ENCODE results near the gene RAG1. TPM values are rescaled to one million over a fixed set of nuclear protein-coding genes. Genes with fewer than 3 reads are reported as not detected.

RAG1 gene
- total RNA-seq, 1 donor from 2014 or later = 0.91 TPM

- Mint-ChIP-seq H3K27ac (ENCODE audit: unreplicated experiment) (no peak within 1 kb of the TSS), H3K27me3 (ENCODE audit: low read depth) (peaks cover 2% of the 10 kb centered on the region), H3K36me3 (ENCODE audit: low read depth) (no peaks in the 10 kb centered on the region), H3K4me1 (peaks cover 15% of the 10 kb centered on the region), H3K9me3 (peaks cover 3% of the 10 kb centered on the region), H3K4me3 (peak within 1 kb of the TSS; percentile 66)
- DNase-seq (ENCODE audit: low read depth, low spot score) = no peak
- no peak for TF ChIP-seq CTCF (conservative IDR thresholded peaks at IDR 0.05)
Observed at GRCh38 chr11:36598051-36598450, 30.2 kb downstream of the RAG1 start, which contains the start of gene RAG2. TSS of gene RAG2 (minus strand) at chr11:36598236. CDS start at chr11:36594168, 4,068 bp downstream.

DNA sequence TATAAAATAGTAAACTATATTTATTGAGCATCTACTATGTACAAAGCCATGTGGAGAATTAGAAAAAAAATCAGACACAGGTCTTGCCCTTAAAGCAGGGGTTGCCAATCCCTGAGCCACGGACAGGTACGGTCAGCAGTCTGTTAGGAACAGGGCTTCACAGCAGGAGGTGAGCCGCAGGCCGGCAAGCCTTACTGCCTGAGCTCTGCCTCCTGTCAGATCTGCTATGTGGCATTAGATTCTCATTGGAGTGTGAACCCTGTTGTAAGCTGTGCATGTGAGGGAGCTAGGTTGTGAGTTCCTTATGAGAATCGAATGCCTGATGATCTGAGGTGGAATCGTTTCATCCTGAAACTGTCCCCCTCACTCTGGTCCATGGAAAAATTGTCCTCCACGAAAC lies 32.4 kb downstream of the RAG1 start:
- Mint-ChIP-seq H3K4me3 (no peak overlapping the region), H3K9me3 (no peaks in the 10 kb centered on the region), H3K4me1 (peaks cover 5% of the 10 kb centered on the region), H3K36me3 (ENCODE audit: low read depth) (no peaks in the 10 kb centered on the region), H3K27ac (ENCODE audit: unreplicated experiment) (no peak overlapping the region), H3K27me3 (ENCODE audit: low read depth) (no peaks in the 10 kb centered on the region)
- DNase-seq (ENCODE audit: low read depth, low spot score) = no peak
- no peak for TF ChIP-seq CTCF (conservative IDR thresholded peaks at IDR 0.05)

GRCh38 chr11:36601155-36601554 lies 33.3 kb downstream of the RAG1 start:
- Mint-ChIP-seq H3K36me3 (ENCODE audit: low read depth) (no peaks in the 10 kb centered on the region), H3K4me3 (no peak overlapping the region), H3K9me3 (no peaks in the 10 kb centered on the region), H3K27ac (ENCODE audit: unreplicated experiment) (no peak overlapping the region), H3K27me3 (ENCODE audit: low read depth) (no peaks in the 10 kb centered on the region), H3K4me1 (no peaks in the 10 kb centered on the region)
- no peak for DNase-seq (ENCODE audit: low read depth, low spot score)
- no peak for TF ChIP-seq CTCF (conservative IDR thresholded peaks at IDR 0.05)

DNA sequence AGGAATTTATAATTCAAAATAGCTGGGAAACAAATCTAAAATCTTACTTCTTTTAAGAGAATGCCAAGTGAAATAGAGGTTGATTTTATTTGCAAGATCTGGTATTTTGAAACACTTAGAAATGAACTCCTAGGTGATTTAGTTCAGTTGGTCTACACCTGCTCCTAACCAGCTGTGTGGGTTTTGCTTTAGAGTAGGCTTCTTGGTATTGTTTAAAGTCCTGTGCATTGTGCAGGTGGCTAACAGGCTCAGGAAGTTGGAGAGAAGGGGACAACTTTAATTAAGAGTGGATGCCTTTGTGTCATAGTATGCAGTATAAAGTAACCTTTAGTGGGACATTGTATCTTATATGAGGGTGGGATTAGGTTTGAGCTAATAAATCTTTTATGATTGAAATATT lies 34.3 kb downstream of the RAG1 start:
- Mint-ChIP-seq H3K27me3 (ENCODE audit: low read depth) (no peaks in the 10 kb centered on the region), H3K36me3 (ENCODE audit: low read depth) (no peaks in the 10 kb centered on the region), H3K27ac (ENCODE audit: unreplicated experiment) (no peak overlapping the region), H3K9me3 (no peaks in the 10 kb centered on the region), H3K4me1 (no peaks in the 10 kb centered on the region), H3K4me3 (no peak overlapping the region)
- TF ChIP-seq CTCF (conservative IDR thresholded peaks at IDR 0.05) = no peak
- no peak for DNase-seq (ENCODE audit: low read depth, low spot score)

- Mint-ChIP-seq H3K27me3 (ENCODE audit: low read depth) (no peaks in the 10 kb centered on the region), H3K9me3 (no peaks in the 10 kb centered on the region), H3K4me1 (no peaks in the 10 kb centered on the region), H3K4me3 (no peak overlapping the region), H3K27ac (ENCODE audit: unreplicated experiment) (no peak overlapping the region), H3K36me3 (ENCODE audit: low read depth) (no peaks in the 10 kb centered on the region)
- no peak for DNase-seq (ENCODE audit: low read depth, low spot score)
- no peak for TF ChIP-seq CTCF (conservative IDR thresholded peaks at IDR 0.05)
Observed at GRCh38 chr11:36605221-36606216, 37.7 kb downstream of the RAG1 start.
